Ovary (tissue), 3 donors: ENCODE results near the gene GP9.
"Not testable (repeated sequence)": the region's sequence is repeated elsewhere in the genome, so short reads cannot be mapped to it uniquely, and the experiment has no call there.

Source experiments
- CTCF ChIP-seq, 3 donors: fragments of 450-650 bp in 2 of 3; fragments of 200-600 bp in 1 of 3; IDR thresholded peaks; one replicate each; pipeline versions ENCODE4 v1.5.1 to v1.8.0; 2016 to 2022; ENCODE audit warnings: antibody characterized with exemption in 3 of 3, mild to moderate bottlenecking in 1 of 3
- EP300 ChIP-seq: sonication (generic); formaldehyde crosslinking; IDR thresholded peaks from one replicate; pipeline ENCODE4 v1.6.1; 2017; ENCODE audit warnings: antibody characterized with exemption
- POLR2A ChIP-seq: fragments of 450-650 bp; IDR thresholded peaks from one replicate; pipeline ENCODE4 v1.6.1; 2017; ENCODE audit warnings: antibody characterized with exemption, mild to moderate bottlenecking, moderate library complexity
- donor health status: DM: no; HTN: no; CAD: no.

GRCh38 chr3:129111076-129111780, 50.6 kb downstream of the GP9 start:
- TF ChIP-seq POLR2A; CTCF (IDR thresholded peaks at IDR 0.05); EP300: not testable (repeated sequence)
